Bronchial epithelial cell (primary cell): ENCODE measurements around the gene SASH1. TPM values are rescaled to one million over a fixed set of nuclear protein-coding genes. Genes with fewer than 3 reads are reported as not detected.

Source experiments
- DNase-seq: peaks from one replicate; pipeline ENCODE4 v3.0.0-alpha.2; 2010; ENCODE audit warnings: low read depth
- FAIRE-seq: peaks from 2 replicates; lab custom pipeline; 2011; peaks lifted over from hg19 to GRCh38; lab: Jason Lieb, UNC
- H3K27me3 ChIP-seq: 2 replicates; pipeline ENCODE4 v1.5.1; 2011; ENCODE audit warnings: low read length; ENCODE audit not compliant: control insufficient read depth, insufficient read depth
- H3K36me3 ChIP-seq: 2 replicates; pipeline ENCODE4 v1.5.1; 2011; ENCODE audit warnings: low read length; ENCODE audit not compliant: control insufficient read depth, insufficient read depth
- H3K4me3 ChIP-seq: 2 replicates; pipeline ENCODE4 v1.5.1; 2011; ENCODE audit warnings: mild to moderate bottlenecking, low read depth, low read length, control low read depth
- total RNA-seq: library from RNA; depleted of rRNA; stranded (reverse); fragments of >200 nt; gene quantifications from 2 replicates; pipeline ENCODE4 v1.2.1, GENCODE V29; 2014
- TF ChIP-seq, protein P1 (sequence below): IDR thresholded peaks from 2 replicates; pipeline ENCODE4 v1.5.1; 2011; ENCODE audit warnings: mild to moderate bottlenecking, moderate library complexity, low read length, control low read depth, inconsistent platforms; ENCODE audit not compliant: insufficient read depth, severe bottlenecking

SASH1 gene
- total RNA-seq, 1 donor from 2014 or later, result 3.9 TPM

DNA sequence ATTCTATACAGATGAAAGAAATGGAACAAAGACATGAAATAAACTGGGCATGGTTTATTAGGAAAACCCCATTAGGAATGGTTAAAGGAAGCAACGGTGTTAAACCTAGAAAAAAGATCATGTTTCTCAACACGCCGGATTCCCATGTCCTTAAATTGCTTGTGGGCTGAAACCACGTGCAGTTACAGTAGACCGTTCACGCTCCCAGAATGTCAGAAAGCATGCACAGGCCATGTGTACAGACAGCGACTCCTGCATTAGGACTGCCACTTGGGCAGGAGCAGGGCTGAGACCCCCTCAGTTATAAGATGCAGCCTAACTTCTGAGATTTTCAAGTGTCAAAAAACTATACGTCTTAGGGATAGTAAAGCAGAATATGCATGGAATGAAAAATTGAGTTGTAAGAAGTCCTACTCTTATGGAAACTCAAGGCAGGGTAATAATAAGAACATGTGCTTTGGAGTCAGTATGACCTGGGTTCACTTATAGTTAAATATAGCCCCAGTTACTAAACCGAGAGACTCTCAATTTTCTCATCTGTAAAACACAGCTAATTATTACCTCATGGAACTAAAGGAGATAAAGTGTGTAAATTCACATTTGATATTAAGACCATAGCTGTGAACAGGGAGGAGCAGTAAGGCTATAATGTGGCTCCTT is 230.2 kb downstream of the SASH1 start:
- peaks cover 3% of the 10 kb centered on the region for H3K27me3 ChIP-seq
- TF ChIP-seq, protein P1, sequence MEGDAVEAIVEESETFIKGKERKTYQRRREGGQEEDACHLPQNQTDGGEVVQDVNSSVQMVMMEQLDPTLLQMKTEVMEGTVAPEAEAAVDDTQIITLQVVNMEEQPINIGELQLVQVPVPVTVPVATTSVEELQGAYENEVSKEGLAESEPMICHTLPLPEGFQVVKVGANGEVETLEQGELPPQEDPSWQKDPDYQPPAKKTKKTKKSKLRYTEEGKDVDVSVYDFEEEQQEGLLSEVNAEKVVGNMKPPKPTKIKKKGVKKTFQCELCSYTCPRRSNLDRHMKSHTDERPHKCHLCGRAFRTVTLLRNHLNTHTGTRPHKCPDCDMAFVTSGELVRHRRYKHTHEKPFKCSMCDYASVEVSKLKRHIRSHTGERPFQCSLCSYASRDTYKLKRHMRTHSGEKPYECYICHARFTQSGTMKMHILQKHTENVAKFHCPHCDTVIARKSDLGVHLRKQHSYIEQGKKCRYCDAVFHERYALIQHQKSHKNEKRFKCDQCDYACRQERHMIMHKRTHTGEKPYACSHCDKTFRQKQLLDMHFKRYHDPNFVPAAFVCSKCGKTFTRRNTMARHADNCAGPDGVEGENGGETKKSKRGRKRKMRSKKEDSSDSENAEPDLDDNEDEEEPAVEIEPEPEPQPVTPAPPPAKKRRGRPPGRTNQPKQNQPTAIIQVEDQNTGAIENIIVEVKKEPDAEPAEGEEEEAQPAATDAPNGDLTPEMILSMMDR, result no peak
- H3K4me3 ChIP-seq, result no peak overlapping the region
- DNase-seq (no peak), FAIRE-seq (no peak)
- H3K36me3 ChIP-seq, result no peaks in the 10 kb centered on the region

DNA sequence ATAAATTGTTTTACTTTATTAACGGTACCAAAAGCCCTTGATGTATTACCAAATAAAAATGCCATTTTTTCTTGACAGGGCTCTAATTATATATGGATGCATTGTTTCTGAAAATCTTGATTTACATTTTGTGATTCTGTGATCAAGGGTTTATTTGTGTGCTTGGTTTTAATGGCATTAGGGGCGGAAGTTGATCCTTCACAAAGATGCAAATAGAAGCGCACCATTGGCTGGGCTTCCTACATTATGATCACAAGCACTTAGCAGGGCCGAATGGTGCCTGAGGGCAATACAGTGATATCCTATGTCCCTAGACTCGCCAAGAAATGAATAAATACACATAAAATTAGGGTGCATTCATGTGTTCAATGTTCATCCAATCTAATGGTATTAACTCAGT is 231.3 kb downstream of the SASH1 start:
- no peak for FAIRE-seq
- no peak overlapping the region for H3K4me3 ChIP-seq
- TF ChIP-seq, protein P1, result no peak

DNA sequence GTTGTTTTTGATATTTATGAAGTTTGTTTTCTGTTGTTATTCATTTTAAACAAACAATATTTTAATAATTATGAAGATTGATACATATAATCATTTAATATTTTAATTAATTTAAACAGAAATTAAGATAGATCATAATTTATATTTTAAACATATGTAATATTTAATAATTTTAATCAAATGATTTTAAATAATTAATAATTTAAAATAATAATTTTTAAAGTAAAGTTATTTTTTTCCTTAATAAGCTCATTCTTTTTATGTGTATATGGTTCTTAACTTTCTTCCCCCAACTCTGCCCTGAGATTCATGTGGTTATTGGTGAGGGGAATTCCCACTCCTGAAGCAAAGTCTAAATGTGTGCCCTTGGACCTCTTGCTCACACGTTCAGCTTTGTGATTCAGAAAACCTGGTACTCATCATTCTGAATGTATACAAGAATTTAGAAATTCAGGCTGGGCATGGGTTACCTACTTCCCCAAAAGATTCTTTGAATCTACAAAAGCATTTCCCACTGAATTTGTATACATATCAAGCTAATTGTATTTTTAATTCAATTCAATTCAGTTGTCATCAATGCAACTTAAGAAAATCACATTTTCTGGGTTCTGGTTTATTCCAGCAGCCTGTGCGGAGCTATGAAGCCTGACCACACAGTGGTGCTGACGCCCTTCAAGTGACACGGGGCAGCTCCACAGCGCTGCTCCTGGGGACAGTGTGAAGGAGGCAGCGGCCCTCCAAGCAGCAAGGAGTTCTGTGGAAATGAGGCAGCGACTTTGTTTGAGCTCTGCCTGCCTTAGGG is 235.2 kb downstream of the SASH1 start:
- FAIRE-seq (no peak), DNase-seq (peak; percentile 45)
- TF ChIP-seq, protein P1, result peak; percentile 83
- Histone ChIP-seq H3K36me3 (no peaks in the 10 kb centered on the region), H3K27me3 (no peaks in the 10 kb centered on the region), H3K4me3 (no peak overlapping the region)

More for the DNA sequence above, 231.3 kb downstream of the SASH1 start:
- H3K27me3 ChIP-seq, result peaks cover 3% of the 10 kb centered on the region
- no peak for DNase-seq
- H3K36me3 ChIP-seq, result no peaks in the 10 kb centered on the region

DNA sequence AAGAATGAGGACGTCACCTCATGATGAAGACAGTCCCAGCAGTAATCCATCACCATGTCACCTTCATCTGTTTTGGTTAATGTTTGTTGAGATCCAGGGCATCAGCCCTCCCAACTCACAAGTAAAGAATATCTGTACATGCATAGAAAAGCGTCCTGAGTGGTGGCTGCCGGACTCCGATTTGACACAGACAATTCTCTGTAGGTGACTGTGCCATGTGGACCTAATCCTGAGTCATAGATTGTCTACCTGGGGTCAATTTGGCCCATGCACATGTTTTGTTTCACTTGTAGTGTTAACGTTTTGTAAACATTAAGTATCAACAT is 235.8 kb downstream of the SASH1 start:
- H3K27me3 ChIP-seq, result no peaks in the 10 kb centered on the region
- H3K36me3 ChIP-seq, result no peaks in the 10 kb centered on the region
- no peak overlapping the region for H3K4me3 ChIP-seq
- TF ChIP-seq, protein P1, result no peak
- DNase-seq, result no peak
- no peak for FAIRE-seq

DNA sequence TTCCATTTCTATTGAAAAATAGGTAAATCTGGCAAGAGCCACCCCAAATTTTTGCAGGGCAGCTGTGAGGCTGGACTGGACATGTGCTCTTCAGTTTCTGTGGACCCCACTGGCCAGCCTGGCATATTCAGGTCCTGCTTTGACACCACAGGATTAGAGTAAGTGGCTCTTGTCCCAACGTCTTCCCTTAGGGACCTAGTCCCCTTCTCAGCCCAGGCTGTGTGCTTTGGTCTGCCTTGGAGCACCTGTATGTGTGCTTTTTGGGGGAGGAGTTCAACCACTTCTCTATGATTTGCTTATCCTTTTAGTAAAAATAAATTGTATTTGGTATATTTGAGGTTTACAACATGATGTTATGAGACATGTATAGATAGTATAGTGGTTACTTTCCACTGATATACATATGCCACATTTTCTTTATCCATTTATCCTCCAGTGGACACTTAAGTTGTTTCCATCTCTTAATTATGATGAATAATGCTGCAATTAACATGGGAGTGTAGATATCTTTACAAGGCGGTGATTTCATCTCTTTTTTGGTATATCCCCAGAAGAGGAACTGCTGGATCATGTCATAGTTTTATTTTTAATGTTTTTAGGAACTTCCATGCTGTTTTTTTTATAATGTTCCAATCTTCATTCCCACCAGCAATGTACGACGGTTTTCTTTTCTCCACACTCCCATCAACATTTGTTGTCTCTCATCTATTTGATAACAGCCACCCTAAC is 236.4 kb downstream of the SASH1 start:
- DNase-seq, result no peak
- no peaks in the 10 kb centered on the region for H3K36me3 ChIP-seq
- TF ChIP-seq, protein P1, result no peak
- H3K4me3 ChIP-seq, result no peak overlapping the region
- no peaks in the 10 kb centered on the region for H3K27me3 ChIP-seq
- FAIRE-seq, result no peak
